Coronary artery (tissue), 2 donors: Measurements from ENCODE around the gene SH3D21.

ENCODE experiments used
- DNase-seq: peaks from one replicate; pipeline ENCODE4 v3.0.0-alpha.2; 2017; ENCODE audit warnings: low spot score
- H3K27ac ChIP-seq, 2 donors: fragments of 200-600 bp; sonication (generic); one replicate each; pipeline ENCODE4 v1.5.1; 2016 to 2019
- H3K4me3 ChIP-seq: fragments of 200-600 bp; sonication (generic); 2 replicates; pipeline ENCODE4 v1.5.1; 2016; ENCODE audit warnings: mild to moderate bottlenecking, moderate library complexity
- CTCF ChIP-seq: fragments of 200-600 bp; sonication (generic); IDR thresholded peaks from one replicate; pipeline ENCODE4 v1.5.1; 2019; ENCODE audit warnings: antibody characterized with exemption

Gene SH3D21

GRCh38 chr1:36328713-36329112 lies 22.5 kb downstream of the SH3D21 start:
- Histone ChIP-seq H3K4me3 (no peak overlapping the region), H3K27ac (peak overlapping the region in 1 of 2 donors; percentile 11)
- no peak for TF ChIP-seq CTCF
- no peak for DNase-seq

GRCh38 chr1:36329817-36330216 lies 23.6 kb downstream of the SH3D21 start:
- DNase-seq: no peak
- no peak overlapping the region for H3K4me3 ChIP-seq
- H3K27ac ChIP-seq: no peak overlapping the region
- no peak for TF ChIP-seq CTCF

- H3K27ac ChIP-seq: no peak overlapping the region
- no peak overlapping the region for H3K4me3 ChIP-seq
- no peak for TF ChIP-seq CTCF
- no peak for DNase-seq
Observed at GRCh38 chr1:36330940-36331339, 24.8 kb downstream of the SH3D21 start.

GRCh38 chr1:36337830-36338229 lies 31.7 kb downstream of the SH3D21 start:
- no peak for TF ChIP-seq CTCF
- Histone ChIP-seq H3K4me3 (no peak overlapping the region), H3K27ac (no peak overlapping the region)
- DNase-seq: no peak

- H3K27ac ChIP-seq: peak overlapping the region in 1 of 2 donors; percentile 32
- no peak for DNase-seq
- TF ChIP-seq CTCF: no peak
- H3K4me3 ChIP-seq: no peak overlapping the region
Observed at GRCh38 chr1:36339215-36339614, 33.0 kb downstream of the SH3D21 start.

GRCh38 chr1:36339615-36340014 lies 33.4 kb downstream of the SH3D21 start:
- Histone ChIP-seq H3K27ac (peak overlapping the region in 1 of 2 donors; percentile 32), H3K4me3 (no peak overlapping the region)
- no peak for DNase-seq
- TF ChIP-seq CTCF: no peak

GRCh38 chr1:36341626-36342320 lies 35.6 kb downstream of the SH3D21 start:
- H3K27ac ChIP-seq: no peak overlapping the region
- DNase-seq: no peak
- no peak for TF ChIP-seq CTCF
- H3K4me3 ChIP-seq: no peak overlapping the region
